SJCRH30 (cell line): ENCODE results near the gene ATP13A2. TPM values are rescaled to one million over a fixed set of nuclear protein-coding genes. Genes with fewer than 3 reads are reported as not detected.

ENCODE experiments used
- DNase-seq, 2 experiments: peaks; one replicate each; pipeline ENCODE4 v3.0.0-alpha.2; 2015 to 2020
- H3K27ac ChIP-seq: fragments of 250-450 bp; sonication (Bioruptor Pico); 2 replicates; pipeline ENCODE4 v1.5.1; 2020; ENCODE audit warnings: mild to moderate bottlenecking, moderate library complexity
- H3K27me3 ChIP-seq: fragments of 250-450 bp; sonication (Bioruptor Pico); 2 replicates; pipeline ENCODE4 v1.5.1; 2020; ENCODE audit warnings: mild to moderate bottlenecking, moderate library complexity
- H3K36me3 ChIP-seq: fragments of 250-450 bp; sonication (Bioruptor Pico); 2 replicates; pipeline ENCODE4 v1.5.1; 2020; ENCODE audit warnings: mild to moderate bottlenecking, moderate library complexity
- H3K4me1 ChIP-seq: fragments of 250-450 bp; sonication (Bioruptor Pico); 2 replicates; pipeline ENCODE4 v1.5.1; 2020; ENCODE audit warnings: mild to moderate bottlenecking, moderate library complexity
- H3K4me3 ChIP-seq: fragments of 250-450 bp; sonication (Bioruptor Pico); 2 replicates; pipeline ENCODE4 v1.5.1; 2020; ENCODE audit warnings: mild to moderate bottlenecking, moderate library complexity
- H3K9me3 ChIP-seq: fragments of 250-450 bp; sonication (Bioruptor Pico); replicated peaks from 2 replicates; pipeline ENCODE4 v1.5.1; 2020; ENCODE audit warnings: mild to moderate bottlenecking, moderate library complexity
- total RNA-seq: library from RNA; depleted of rRNA; stranded (reverse); fragments of >200 nt; shearing (Covaris generic); gene quantifications from 2 replicates; pipeline ENCODE4 v1.2.3, GENCODE V29; 2014

The ATP13A2 gene
- total RNA-seq, 1 experiment from 2014 or later, result 77.9 TPM

GRCh38 chr1:16983649-16984048, 28.1 kb downstream of the ATP13A2 start:
- H3K27ac ChIP-seq, result no peak overlapping the region
- no peaks in the 10 kb centered on the region for H3K9me3 ChIP-seq
- H3K4me3 ChIP-seq, result no peak overlapping the region
- H3K27me3 ChIP-seq, result no peaks in the 10 kb centered on the region
- H3K36me3 ChIP-seq, result peaks cover 23% of the 10 kb centered on the region; the same call in 1 of the 2 replicates
- DNase-seq, result no peak
- H3K4me1 ChIP-seq, result peaks cover 11% of the 10 kb centered on the region

- no peaks in the 10 kb centered on the region for H3K27me3 ChIP-seq
- H3K9me3 ChIP-seq, result no peaks in the 10 kb centered on the region
- DNase-seq, result no peak
- peaks cover 15% of the 10 kb centered on the region; the same call in 1 of the 2 replicates for H3K36me3 ChIP-seq
- no peak overlapping the region for H3K27ac ChIP-seq
- H3K4me1 ChIP-seq, result peaks cover 19% of the 10 kb centered on the region
- H3K4me3 ChIP-seq, result no peak overlapping the region
These were observed 28.8 kb downstream of the ATP13A2 start for GRCh38 chr1:16982902-16983301.

GRCh38 chr1:16981269-16981849, 30.4 kb downstream of the ATP13A2 start:
- no peak for DNase-seq
- Histone ChIP-seq H3K36me3 (peaks cover 3% of the 10 kb centered on the region; the same call in 1 of the 2 replicates), H3K4me1 (peaks cover 34% of the 10 kb centered on the region), H3K27me3 (no peaks in the 10 kb centered on the region), H3K27ac (no peak overlapping the region), H3K4me3 (no peak overlapping the region), H3K9me3 (no peaks in the 10 kb centered on the region)

- Histone ChIP-seq H3K27ac (peak within 1 kb of the TSS; percentile 34; the same call in 1 of the 2 replicates), H3K9me3 (no peaks in the 10 kb centered on the region), H3K27me3 (no peaks in the 10 kb centered on the region), H3K4me1 (peaks cover 41% of the 10 kb centered on the region), H3K36me3 (peaks cover under 1% of the 10 kb centered on the region; the same call in 1 of the 2 replicates), H3K4me3 (peak within 1 kb of the TSS; percentile 51)
- DNase-seq, result no peak
These were observed 31.1 kb downstream of the ATP13A2 start, which contains the start of gene MFAP2 for GRCh38 chr1:16980473-16981268. Gene MFAP2 (minus strand): TSS chr1:16980620. CDS start chr1:16978273, 2,347 bp downstream.

- no peaks in the 10 kb centered on the region for H3K36me3 ChIP-seq
- DNase-seq, result no peak
- peak overlapping the region; percentile 34 for H3K27ac ChIP-seq
- peak overlapping the region; percentile 51 for H3K4me3 ChIP-seq
- H3K27me3 ChIP-seq, result no peaks in the 10 kb centered on the region
- no peaks in the 10 kb centered on the region for H3K9me3 ChIP-seq
- H3K4me1 ChIP-seq, result peaks cover 43% of the 10 kb centered on the region
These were observed 32.0 kb downstream of the ATP13A2 start for GRCh38 chr1:16979475-16980327.

GRCh38 chr1:16978567-16979474, 32.9 kb downstream of the ATP13A2 start:
- Histone ChIP-seq H3K9me3 (no peaks in the 10 kb centered on the region), H3K27ac (peak overlapping the region; percentile 34), H3K36me3 (no peaks in the 10 kb centered on the region), H3K4me3 (peak overlapping the region; percentile 51), H3K27me3 (no peaks in the 10 kb centered on the region), H3K4me1 (peaks cover 43% of the 10 kb centered on the region)
- peak; percentile 90 to 93 for DNase-seq

GRCh38 chr1:16978139-16978538, 33.6 kb downstream of the ATP13A2 start:
- no peak for DNase-seq
- H3K4me1 ChIP-seq, result peaks cover 43% of the 10 kb centered on the region
- no peaks in the 10 kb centered on the region for H3K9me3 ChIP-seq
- no peaks in the 10 kb centered on the region for H3K27me3 ChIP-seq
- no peaks in the 10 kb centered on the region for H3K36me3 ChIP-seq
- no peak overlapping the region for H3K4me3 ChIP-seq
- H3K27ac ChIP-seq, result peak overlapping the region; percentile 34

- Histone ChIP-seq H3K4me3 (no peak overlapping the region), H3K27ac (no peak overlapping the region), H3K9me3 (no peaks in the 10 kb centered on the region), H3K27me3 (no peaks in the 10 kb centered on the region), H3K36me3 (no peaks in the 10 kb centered on the region), H3K4me1 (peaks cover 43% of the 10 kb centered on the region)
- no peak for DNase-seq
These were observed 34.4 kb downstream of the ATP13A2 start for GRCh38 chr1:16977377-16977776.

- peaks cover 43% of the 10 kb centered on the region for H3K4me1 ChIP-seq
- H3K9me3 ChIP-seq, result no peaks in the 10 kb centered on the region
- no peak overlapping the region for H3K27ac ChIP-seq
- no peak for DNase-seq
- no peaks in the 10 kb centered on the region for H3K27me3 ChIP-seq
- no peak overlapping the region for H3K4me3 ChIP-seq
- no peaks in the 10 kb centered on the region for H3K36me3 ChIP-seq
These were observed 34.8 kb downstream of the ATP13A2 start for GRCh38 chr1:16976966-16977365.

- Histone ChIP-seq H3K27me3 (no peaks in the 10 kb centered on the region), H3K27ac (no peak overlapping the region), H3K9me3 (no peaks in the 10 kb centered on the region), H3K4me1 (peaks cover 54% of the 10 kb centered on the region), H3K4me3 (no peak overlapping the region), H3K36me3 (no peaks in the 10 kb centered on the region)
- no peak for DNase-seq
These were observed 35.9 kb downstream of the ATP13A2 start for GRCh38 chr1:16975838-16976237.

GRCh38 chr1:16975211-16975610, 36.5 kb downstream of the ATP13A2 start:
- H3K27me3 ChIP-seq, result no peaks in the 10 kb centered on the region
- H3K9me3 ChIP-seq, result no peaks in the 10 kb centered on the region
- no peak for DNase-seq
- no peaks in the 10 kb centered on the region for H3K36me3 ChIP-seq
- peaks cover 54% of the 10 kb centered on the region for H3K4me1 ChIP-seq
- no peak overlapping the region for H3K27ac ChIP-seq
- H3K4me3 ChIP-seq, result no peak overlapping the region

- H3K4me1 ChIP-seq, result peaks cover 39% of the 10 kb centered on the region
- H3K27me3 ChIP-seq, result no peaks in the 10 kb centered on the region
- no peaks in the 10 kb centered on the region for H3K9me3 ChIP-seq
- H3K27ac ChIP-seq, result no peak overlapping the region
- peaks cover 4% of the 10 kb centered on the region for H3K36me3 ChIP-seq
- no peak for DNase-seq
- no peak overlapping the region for H3K4me3 ChIP-seq
These were observed 38.5 kb downstream of the ATP13A2 start for GRCh38 chr1:16973215-16973614.

GRCh38 chr1:16972189-16972895, 39.4 kb downstream of the ATP13A2 start:
- Histone ChIP-seq H3K9me3 (no peaks in the 10 kb centered on the region), H3K36me3 (peaks cover 4% of the 10 kb centered on the region), H3K27me3 (no peaks in the 10 kb centered on the region), H3K27ac (no peak overlapping the region), H3K4me1 (peaks cover 39% of the 10 kb centered on the region), H3K4me3 (no peak overlapping the region)
- DNase-seq, result no peak
